Uterus (tissue), 2 donors: ENCODE measurements around the gene DTNBP1.

ENCODE experiments used
- POLR2A ChIP-seq, 2 donors: fragments of 450-650 bp; IDR thresholded peaks; one replicate each; pipeline ENCODE4 v1.6.1; 2016; ENCODE audit warnings: antibody characterized with exemption in 2 of 2, mild to moderate bottlenecking in 1 of 2, moderate library complexity in 1 of 2
- TF ChIP-seq, protein P1 (sequence below), 4 experiments: fragments of 200-600 bp in 2 of 4; fragments of 450-650 bp in 2 of 4; sonication (generic) in 2 of 4; IDR thresholded peaks; one replicate each; pipeline ENCODE4 v1.5.1; 2016 to 2019; ENCODE audit warnings: antibody characterized with exemption in 4 of 4, mild to moderate bottlenecking in 2 of 4, moderate library complexity in 1 of 4

DNA sequence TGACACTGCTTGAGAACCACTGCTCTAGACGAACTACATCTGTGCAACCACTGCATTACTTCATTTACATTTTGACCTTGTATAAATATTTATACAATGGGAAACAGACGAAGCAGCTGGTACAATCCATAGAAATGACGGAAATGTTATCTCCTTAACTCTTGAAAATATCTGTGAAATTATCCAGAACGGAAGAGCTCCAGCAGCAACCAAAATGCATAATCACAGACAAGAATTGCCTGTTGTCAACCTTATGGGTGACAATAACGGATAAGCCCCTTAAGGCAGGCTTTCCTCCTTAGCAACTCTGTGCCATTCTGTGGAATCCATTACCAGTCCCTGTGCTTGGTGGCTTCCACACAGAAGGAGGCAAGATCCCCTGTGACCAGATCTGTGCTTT lies 115.4 kb downstream of the DTNBP1 start:
- TF ChIP-seq, protein P1, sequence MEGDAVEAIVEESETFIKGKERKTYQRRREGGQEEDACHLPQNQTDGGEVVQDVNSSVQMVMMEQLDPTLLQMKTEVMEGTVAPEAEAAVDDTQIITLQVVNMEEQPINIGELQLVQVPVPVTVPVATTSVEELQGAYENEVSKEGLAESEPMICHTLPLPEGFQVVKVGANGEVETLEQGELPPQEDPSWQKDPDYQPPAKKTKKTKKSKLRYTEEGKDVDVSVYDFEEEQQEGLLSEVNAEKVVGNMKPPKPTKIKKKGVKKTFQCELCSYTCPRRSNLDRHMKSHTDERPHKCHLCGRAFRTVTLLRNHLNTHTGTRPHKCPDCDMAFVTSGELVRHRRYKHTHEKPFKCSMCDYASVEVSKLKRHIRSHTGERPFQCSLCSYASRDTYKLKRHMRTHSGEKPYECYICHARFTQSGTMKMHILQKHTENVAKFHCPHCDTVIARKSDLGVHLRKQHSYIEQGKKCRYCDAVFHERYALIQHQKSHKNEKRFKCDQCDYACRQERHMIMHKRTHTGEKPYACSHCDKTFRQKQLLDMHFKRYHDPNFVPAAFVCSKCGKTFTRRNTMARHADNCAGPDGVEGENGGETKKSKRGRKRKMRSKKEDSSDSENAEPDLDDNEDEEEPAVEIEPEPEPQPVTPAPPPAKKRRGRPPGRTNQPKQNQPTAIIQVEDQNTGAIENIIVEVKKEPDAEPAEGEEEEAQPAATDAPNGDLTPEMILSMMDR (IDR thresholded peaks at IDR 0.05) = no peak
- TF ChIP-seq POLR2A (IDR thresholded peaks at IDR 0.05) = no peak
